GM23338 (cell line): ENCODE measurements around the gene RNF175. TPM values are rescaled to one million over a fixed set of nuclear protein-coding genes. Genes with fewer than 3 reads are reported as not detected.

Source experiments
- ATAC-seq: fragments of 200-7000 bp; cut with Tn5 transposase; 3 replicates; pipeline ENCODE4 v1.9.1; 2020
- DNase-seq: peaks from one replicate; pipeline ENCODE4 v3.0.0-alpha.2; 2015; ENCODE audit warnings: low spot score
- H2AFZ ChIP-seq: fragments of 200-600 bp; sonication (generic); 2 replicates; pipeline ENCODE4 v1.8.0; 2016; ENCODE audit warnings: antibody characterized with exemption, mild to moderate bottlenecking, moderate library complexity
- H3F3A ChIP-seq: fragments of 200-600 bp; sonication (generic); replicated peaks from 2 replicates; pipeline ENCODE4 v1.8.0; 2017; ENCODE audit warnings: antibody characterized with exemption, mixed run types, low read depth
- H3K27ac ChIP-seq: fragments of 200-600 bp; sonication (generic); 2 replicates; pipeline ENCODE4 v1.6.1; 2016; ENCODE audit warnings: low read depth
- H3K27me3 ChIP-seq: fragments of 200-600 bp; sonication (generic); 2 replicates; pipeline ENCODE4 v1.8.0; 2016; ENCODE audit warnings: mild to moderate bottlenecking, mixed run types, moderate library complexity; ENCODE audit not compliant: insufficient read depth
- H3K36me3 ChIP-seq: fragments of 200-600 bp; sonication (generic); 2 replicates; pipeline ENCODE4 v1.8.0; 2016; ENCODE audit warnings: mild to moderate bottlenecking; ENCODE audit not compliant: insufficient read depth
- H3K4me1 ChIP-seq: fragments of 200-600 bp; sonication (generic); 2 replicates; pipeline ENCODE4 v1.8.0; 2016; ENCODE audit warnings: mild to moderate bottlenecking, moderate library complexity; ENCODE audit not compliant: insufficient read depth
- H3K4me2 ChIP-seq: fragments of 200-600 bp; sonication (generic); 2 replicates; pipeline ENCODE4 v1.7.1; 2017; ENCODE audit warnings: mixed run types
- H3K4me3 ChIP-seq: fragments of 200-600 bp; sonication (generic); 2 replicates; pipeline ENCODE4 v1.6.1; 2016; ENCODE audit warnings: mixed run types
- H3K79me2 ChIP-seq: fragments of 200-600 bp; sonication (generic); replicated peaks from 2 replicates; pipeline ENCODE4 v1.8.0; 2017; ENCODE audit warnings: mild to moderate bottlenecking; ENCODE audit not compliant: insufficient read depth
- H3K9me2 ChIP-seq: fragments of 200-600 bp; sonication (generic); 2 replicates; pipeline ENCODE4 v1.8.0; 2017; ENCODE audit not compliant: insufficient read depth
- H4K20me1 ChIP-seq: fragments of 200-600 bp; sonication (generic); replicated peaks from 2 replicates; pipeline ENCODE4 v1.8.0; 2017; ENCODE audit warnings: mild to moderate bottlenecking; ENCODE audit not compliant: insufficient read depth
- H3K27ac Mint-ChIP-seq: 2 replicates; pipeline ENCODE4 v1.8.0; 2020; ENCODE audit warnings: inconsistent platforms, mild to moderate bottlenecking, moderate library complexity, mixed read lengths
- H3K27me3 Mint-ChIP-seq: 3 replicates; pipeline ENCODE4 v1.8.0; 2022; ENCODE audit warnings: low read depth, mild to moderate bottlenecking, moderate library complexity, mixed read lengths, inconsistent platforms; ENCODE audit not compliant: insufficient read depth, poor library complexity
- H3K36me3 Mint-ChIP-seq: 3 replicates; pipeline ENCODE4 v1.8.0; 2021; ENCODE audit warnings: low read depth, mild to moderate bottlenecking, inconsistent platforms, moderate library complexity, mixed read lengths
- H3K4me1 Mint-ChIP-seq: 3 replicates; pipeline ENCODE4 v1.8.0; 2020; ENCODE audit warnings: mild to moderate bottlenecking, inconsistent platforms, mixed read lengths
- H3K4me3 Mint-ChIP-seq: 3 replicates; pipeline ENCODE4 v1.8.0; 2021; ENCODE audit warnings: moderate library complexity, mild to moderate bottlenecking, inconsistent platforms, mixed read lengths
- H3K9me3 Mint-ChIP-seq: 3 replicates; pipeline ENCODE4 v1.8.0; 2020; ENCODE audit warnings: moderate library complexity, mild to moderate bottlenecking, inconsistent platforms, mixed read lengths
- CREB1 ChIP-seq: fragments of 250-450 bp; sonication (Bioruptor Pico); IDR thresholded peaks from 2 replicates; pipeline ENCODE4 v1.5.0; 2020; ENCODE audit warnings: low read depth, mild to moderate bottlenecking, moderate library complexity
- CTCF ChIP-seq, 2 experiments: fragments of 200-600 bp in 1 of 2; sonication (generic) in 1 of 2; conservative IDR thresholded peaks; 2 replicates each; pipeline versions ENCODE4 v1.5.1 to v1.6.1; 2016 to 2017; ENCODE audit warnings: antibody characterized with exemption in 2 of 2, low read depth in 2 of 2, mild to moderate bottlenecking in 2 of 2, moderate library complexity in 1 of 2
- NANOG ChIP-seq: IDR thresholded peaks from 2 replicates; pipeline ENCODE4 v1.6.1; 2016; ENCODE audit warnings: antibody characterized with exemption, borderline replicate concordance
- ZNF462 ChIP-seq: fragments of 250-450 bp; sonication (Bioruptor Pico); IDR thresholded peaks from 2 replicates; pipeline ENCODE4 v1.5.0; 2020; ENCODE audit warnings: mild to moderate bottlenecking, moderate library complexity
- polyA plus RNA-seq: library from polyadenylated mRNA; unstranded; fragments of >200 nt; fragmentation: Nextera tagmentation; extraction: Ambion mirVana; gene quantifications from 2 replicates; pipeline ENCODE4 v1.2.1, GENCODE V29; 2016
- total RNA-seq: library from RNA; depleted of rRNA; stranded (reverse); fragments of >200 nt; shearing (Covaris generic); gene quantifications from 2 replicates; pipeline ENCODE4 v1.2.3, GENCODE V29; 2014

RNF175 gene
- total and polyA plus RNA-seq, 2 experiments from 2014 or later: 4.7 to 4.8 TPM

GRCh38 chr4:153791746-153792617 is 32.2 kb upstream of the RNF175 start:
- Histone ChIP-seq H3F3A (peaks cover 16% of the 10 kb centered on the region; the same call in 1 of the 2 replicates), H3K27ac (peak overlapping the region; percentile 99; the same call in 1 of the 2 replicates), H3K79me2 (peaks cover 19% of the 10 kb centered on the region), H3K36me3 (no peaks in the 10 kb centered on the region), H3K9me2 (no peaks in the 10 kb centered on the region), H3K4me3 (peak overlapping the region; percentile 89), H3K4me1 (peaks cover 23% of the 10 kb centered on the region), H2AFZ (no peak overlapping the region), H3K4me2 (peak overlapping the region; percentile 79), H4K20me1 (peaks cover 11% of the 10 kb centered on the region), H3K27me3 (peaks cover 8% of the 10 kb centered on the region)
- TF ChIP-seq NANOG: no peak
- TF ChIP-seq ZNF462 (CRISPR knock-in tag): no peak
- TF ChIP-seq CTCF (conservative IDR thresholded peaks at IDR 0.05; ENCODE audit: low read depth in 2 of 2): peak; percentile 62 to 84
- TF ChIP-seq CREB1 (CRISPR knock-in tag): peak; percentile 95
- DNase-seq (peak; percentile 96), ATAC-seq (peak; percentile 18)
- H3K36me3 Mint-ChIP-seq: peaks cover 15% of the 10 kb centered on the region
- H3K9me3 Mint-ChIP-seq: no peaks in the 10 kb centered on the region
- H3K4me3 Mint-ChIP-seq: peak overlapping the region; percentile 99
- peaks cover 37% of the 10 kb centered on the region for H3K4me1 Mint-ChIP-seq
- peak overlapping the region; percentile 97 for H3K27ac Mint-ChIP-seq
- peaks cover 42% of the 10 kb centered on the region for H3K27me3 Mint-ChIP-seq
